WTC11 (cell line): Measurements from ENCODE around the gene THSD8. TPM values are rescaled to one million over a fixed set of nuclear protein-coding genes. Genes with fewer than 3 reads are reported as not detected.
"Not testable (repeated sequence)": the region's sequence is repeated elsewhere in the genome, so short reads cannot be mapped to it uniquely, and the experiment has no call there.

Source experiments
- ATAC-seq: fragments of 200-7000 bp; cut with Tn5 transposase; 2 replicates; pipeline ENCODE4 v1.10.0; 2021; ENCODE audit warnings: mild to moderate bottlenecking, moderate library complexity
- CTCF ChIA-PET: fragments of 300-600 bp; sonication (Branson Sonifier 250); formaldehyde crosslinking; loops from one replicate; lab custom pipeline; 2021; ENCODE audit warnings: antibody characterized with exemption; lab: Charles Lee
- POLR2A ChIA-PET: fragments of 350-600 bp; sonication (Branson Sonifier 250); formaldehyde crosslinking; loops from one replicate; lab custom pipeline; 2021; ENCODE audit warnings: antibody characterized with exemption; lab: Charles Lee
- DNase-seq: peaks from one replicate; pipeline ENCODE4 v3.0.0; 2021; ENCODE audit warnings: low spot score
- H3K27ac Mint-ChIP-seq: 2 replicates; pipeline ENCODE4 v1.8.0; 2021; ENCODE audit warnings: mixed read lengths
- H3K27me3 Mint-ChIP-seq: 2 replicates; pipeline ENCODE4 v1.8.0; 2021; ENCODE audit warnings: low read depth, mild to moderate bottlenecking, moderate library complexity, mixed read lengths
- H3K36me3 Mint-ChIP-seq: 2 replicates; pipeline ENCODE4 v1.8.0; 2021; ENCODE audit warnings: mixed read lengths
- H3K4me1 Mint-ChIP-seq: 2 replicates; pipeline ENCODE4 v1.8.0; 2022; ENCODE audit warnings: mixed read lengths
- H3K4me3 Mint-ChIP-seq: 2 replicates; pipeline ENCODE4 v1.8.0; 2021; ENCODE audit warnings: mild to moderate bottlenecking, moderate library complexity, mixed read lengths
- H3K9me3 Mint-ChIP-seq: 2 replicates; pipeline ENCODE4 v1.8.0; 2021; ENCODE audit warnings: mixed read lengths
- ELF4 ChIP-seq: sonication (generic); formaldehyde crosslinking; IDR thresholded peaks from 2 replicates; pipeline ENCODE4 v1.8.1; 2022; ENCODE audit warnings: low read depth, mild to moderate bottlenecking, moderate library complexity, missing genetic modification reagents
- ETV6 ChIP-seq: sonication (generic); formaldehyde crosslinking; IDR thresholded peaks from 2 replicates; pipeline ENCODE4 v1.8.1; 2022; ENCODE audit warnings: mild to moderate bottlenecking, missing genetic modification reagents
- GTF2I ChIP-seq: fragments of 250-450 bp; sonication (Bioruptor Pico); conservative IDR thresholded peaks from 2 replicates; pipeline ENCODE4 v1.4.0; 2021; ENCODE audit warnings: mild to moderate bottlenecking
- JUN ChIP-seq: sonication (generic); formaldehyde crosslinking; IDR thresholded peaks from 2 replicates; pipeline ENCODE4 v1.8.0; 2023; ENCODE audit warnings: mild to moderate bottlenecking, missing genetic modification reagents
- KAT7 ChIP-seq: sonication (generic); formaldehyde crosslinking; IDR thresholded peaks from 2 replicates; pipeline ENCODE4 v1.8.1; 2023; ENCODE audit warnings: missing genetic modification reagents, mild to moderate bottlenecking, borderline replicate concordance
- NFE2L1 ChIP-seq: sonication (generic); formaldehyde crosslinking; IDR thresholded peaks from 2 replicates; pipeline ENCODE4 v1.8.1; 2023; ENCODE audit warnings: missing genetic modification reagents
- NFYB ChIP-seq: sonication (generic); formaldehyde crosslinking; conservative IDR thresholded peaks from 2 replicates; pipeline ENCODE4 v1.8.0; 2022; ENCODE audit warnings: low read depth, missing genetic modification reagents
- NR1H2 ChIP-seq: sonication (generic); formaldehyde crosslinking; IDR thresholded peaks from 2 replicates; pipeline ENCODE4 v1.9.0; 2021; ENCODE audit warnings: mild to moderate bottlenecking, moderate library complexity, missing genetic modification reagents
- OVOL2 ChIP-seq: fragments of 250-450 bp; sonication (Bioruptor Pico); IDR thresholded peaks from 2 replicates; pipeline ENCODE4 v1.9.0; 2021; ENCODE audit warnings: mild to moderate bottlenecking, borderline replicate concordance
- SMAD4 ChIP-seq: sonication (generic); formaldehyde crosslinking; IDR thresholded peaks from 2 replicates; pipeline ENCODE4 v1.8.0; 2022; ENCODE audit warnings: mild to moderate bottlenecking, missing genetic modification reagents
- TEAD1 ChIP-seq: sonication (generic); formaldehyde crosslinking; IDR thresholded peaks from 2 replicates; pipeline ENCODE4 v1.8.0; 2022; ENCODE audit warnings: mild to moderate bottlenecking, missing genetic modification reagents
- TEAD4 ChIP-seq: sonication (generic); formaldehyde crosslinking; IDR thresholded peaks from 2 replicates; pipeline ENCODE4 v1.8.0; 2022; ENCODE audit warnings: mild to moderate bottlenecking, missing genetic modification reagents
- ZNF423 ChIP-seq: fragments of 250-450 bp; sonication (Bioruptor Pico); IDR thresholded peaks from 2 replicates; pipeline ENCODE4 v2.1.2; 2022; ENCODE audit warnings: mild to moderate bottlenecking, moderate library complexity
- total RNA-seq: library from RNA; stranded (reverse); gene quantifications from 3 replicates; pipeline ENCODE4 v1.2.3, GENCODE V29; 2021
- TF ChIP-seq, protein P1 (sequence below): fragments of 250-450 bp; sonication (Bioruptor Pico); conservative IDR thresholded peaks from 2 replicates; pipeline ENCODE4 v1.9.0; 2021; ENCODE audit warnings: mild to moderate bottlenecking
- TF ChIP-seq, protein P2 (sequence below): sonication (generic); formaldehyde crosslinking; IDR thresholded peaks from 2 replicates; pipeline ENCODE4 v1.8.1; 2022; ENCODE audit warnings: mild to moderate bottlenecking, moderate library complexity, missing genetic modification reagents
- TF ChIP-seq, protein P3 (sequence below): sonication (generic); formaldehyde crosslinking; IDR thresholded peaks from 2 replicates; pipeline ENCODE4 v1.8.1; 2022; ENCODE audit warnings: low read depth, missing genetic modification reagents, borderline replicate concordance
- TF ChIP-seq, protein P4 (sequence below): fragments of 250-450 bp; sonication (Bioruptor Pico); IDR thresholded peaks from 2 replicates; pipeline ENCODE4 v1.9.0; 2021; ENCODE audit warnings: mild to moderate bottlenecking
- TF ChIP-seq, protein P5 (sequence below): fragments of 250-450 bp; sonication (Bioruptor Pico); IDR thresholded peaks from 2 replicates; pipeline ENCODE4 v1.9.0; 2021; ENCODE audit warnings: mild to moderate bottlenecking
- TF ChIP-seq, protein P6 (sequence below): sonication (generic); formaldehyde crosslinking; IDR thresholded peaks from 2 replicates; pipeline ENCODE4 v1.8.1; 2022; ENCODE audit warnings: mild to moderate bottlenecking, missing genetic modification reagents, moderate library complexity, borderline replicate concordance

Gene THSD8
- total RNA-seq, 1 experiment from 2014 or later, result 30.1 TPM

DNA sequence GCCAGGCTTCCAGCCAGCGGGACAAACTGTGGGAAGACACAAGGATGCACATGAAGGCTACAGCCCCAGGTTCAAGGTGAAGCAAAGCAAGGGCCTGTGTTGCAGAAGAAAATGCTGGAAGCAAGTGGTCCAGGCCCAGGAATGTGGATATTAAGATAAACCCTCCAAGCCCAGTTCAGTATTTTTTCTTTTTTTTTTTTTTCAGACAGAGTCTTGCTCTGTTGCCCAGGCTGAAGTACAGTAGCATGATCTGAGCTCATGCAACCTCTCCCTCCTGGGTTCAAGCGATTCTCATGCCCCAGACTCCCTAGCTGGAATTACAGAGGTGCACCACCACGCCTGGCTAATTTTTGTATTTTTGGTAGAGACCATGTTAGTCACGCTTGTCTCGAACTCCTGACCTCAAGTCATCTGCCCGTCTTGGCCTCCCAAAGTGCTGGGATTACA lies 4.7 kb upstream of the THSD8 start:
- ChIA-PET POLR2A (interaction anchor here (0.6 to 1.0 kb wide), 2 partner anchors 27 to 1177 kb away, joined by 3 to 4 read pairs; no protein-coding TSS in a partner anchor), CTCF (interaction anchor here (0.6 to 14.0 kb wide), 7 partner anchors 20 to 1995 kb away, joined by 3 to 341 read pairs (median 6); no protein-coding TSS in a partner anchor)
- DNase-seq, result no peak

DNA sequence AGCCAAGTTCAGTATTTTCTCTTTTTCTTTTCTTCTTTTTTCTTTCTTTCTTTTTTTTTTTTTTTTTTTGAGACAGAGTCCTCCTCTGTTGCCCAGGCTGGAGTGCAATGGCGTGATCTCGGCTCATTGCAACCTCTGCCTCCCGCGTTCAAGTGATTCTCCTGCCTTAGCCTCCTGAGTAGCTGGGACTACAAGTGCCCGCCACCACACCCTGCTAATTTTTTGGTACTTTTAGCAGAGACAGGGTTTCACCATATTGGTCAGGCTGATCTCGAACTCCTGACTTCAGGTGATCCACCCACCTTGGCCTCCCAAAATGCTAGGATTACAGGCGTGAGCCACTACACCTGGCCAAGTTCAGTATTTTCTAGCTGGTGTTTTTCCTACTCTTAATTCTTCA lies 4.3 kb upstream of the THSD8 start:
- Mint-ChIP-seq H3K36me3 (peaks cover 19% of the 10 kb centered on the region), H3K27me3 (peaks cover 20% of the 10 kb centered on the region), H3K4me1 (peaks cover 32% of the 10 kb centered on the region)
- not testable (repeated sequence) for H3K27ac Mint-ChIP-seq, H3K4me3 Mint-ChIP-seq, H3K9me3 Mint-ChIP-seq, ATAC-seq, DNase-seq
- POLR2A ChIA-PET, result interaction anchor here (0.6 kb wide), 1 partner anchor 1176 kb away, joined by 4 read pairs; no protein-coding TSS in a partner anchor
- CTCF ChIA-PET, result interaction anchor here (0.6 to 14.0 kb wide), 7 partner anchors 20 to 1995 kb away, joined by 3 to 341 read pairs (median 6); no protein-coding TSS in a partner anchor

More for the DNA sequence above, 4.7 kb upstream of the THSD8 start:
- ATAC-seq, result no peak
- TF ChIP-seq GTF2I (CRISPR knock-in tag), result no peak
- no peak for TF ChIP-seq ELF4 (CRISPR knock-in tag)
- TF ChIP-seq, protein P1, sequence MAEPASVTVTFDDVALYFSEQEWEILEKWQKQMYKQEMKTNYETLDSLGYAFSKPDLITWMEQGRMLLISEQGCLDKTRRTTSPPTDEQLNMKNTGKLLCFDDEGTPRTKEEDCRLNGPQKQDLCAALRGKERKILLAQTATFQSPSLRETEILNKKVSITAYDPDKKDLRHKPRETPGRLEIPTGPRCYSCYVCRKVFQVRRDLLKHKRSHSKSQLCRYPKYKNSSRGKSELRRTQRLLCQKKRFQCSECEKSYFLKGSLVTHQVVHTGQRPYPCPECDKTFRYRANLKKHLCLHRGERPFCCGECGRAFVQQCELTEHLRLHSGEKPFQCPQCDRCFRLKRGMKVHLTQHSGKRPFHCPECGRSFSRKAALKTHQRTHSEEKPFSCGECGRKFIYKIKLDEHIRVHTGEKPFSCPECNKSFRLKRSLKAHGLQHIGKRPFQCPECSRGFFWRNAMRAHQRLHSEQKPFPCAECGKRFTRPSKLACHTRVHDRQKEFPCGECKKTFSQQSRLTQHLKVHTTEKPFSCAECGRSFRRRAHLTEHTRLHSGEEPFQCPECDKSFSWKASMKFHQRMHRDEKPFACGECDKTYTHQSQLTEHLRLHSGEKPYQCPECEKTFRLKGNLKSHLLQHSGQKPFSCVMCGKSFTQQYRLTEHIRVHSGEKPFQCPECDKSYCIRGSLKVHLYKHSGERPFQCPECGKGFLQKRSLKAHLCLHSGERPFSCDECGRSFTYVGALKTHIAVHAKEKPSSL, result no peak
- TF ChIP-seq, protein P2, sequence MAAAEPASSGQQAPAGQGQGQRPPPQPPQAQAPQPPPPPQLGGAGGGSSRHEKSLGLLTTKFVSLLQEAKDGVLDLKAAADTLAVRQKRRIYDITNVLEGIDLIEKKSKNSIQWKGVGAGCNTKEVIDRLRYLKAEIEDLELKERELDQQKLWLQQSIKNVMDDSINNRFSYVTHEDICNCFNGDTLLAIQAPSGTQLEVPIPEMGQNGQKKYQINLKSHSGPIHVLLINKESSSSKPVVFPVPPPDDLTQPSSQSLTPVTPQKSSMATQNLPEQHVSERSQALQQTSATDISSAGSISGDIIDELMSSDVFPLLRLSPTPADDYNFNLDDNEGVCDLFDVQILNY, result no peak
- TF ChIP-seq SMAD4 (CRISPR knock-in tag), result no peak
- TF ChIP-seq, protein P3, sequence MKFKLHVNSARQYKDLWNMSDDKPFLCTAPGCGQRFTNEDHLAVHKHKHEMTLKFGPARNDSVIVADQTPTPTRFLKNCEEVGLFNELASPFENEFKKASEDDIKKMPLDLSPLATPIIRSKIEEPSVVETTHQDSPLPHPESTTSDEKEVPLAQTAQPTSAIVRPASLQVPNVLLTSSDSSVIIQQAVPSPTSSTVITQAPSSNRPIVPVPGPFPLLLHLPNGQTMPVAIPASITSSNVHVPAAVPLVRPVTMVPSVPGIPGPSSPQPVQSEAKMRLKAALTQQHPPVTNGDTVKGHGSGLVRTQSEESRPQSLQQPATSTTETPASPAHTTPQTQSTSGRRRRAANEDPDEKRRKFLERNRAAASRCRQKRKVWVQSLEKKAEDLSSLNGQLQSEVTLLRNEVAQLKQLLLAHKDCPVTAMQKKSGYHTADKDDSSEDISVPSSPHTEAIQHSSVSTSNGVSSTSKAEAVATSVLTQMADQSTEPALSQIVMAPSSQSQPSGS (CRISPR knock-in tag), result no peak
- TF ChIP-seq, protein P4, sequence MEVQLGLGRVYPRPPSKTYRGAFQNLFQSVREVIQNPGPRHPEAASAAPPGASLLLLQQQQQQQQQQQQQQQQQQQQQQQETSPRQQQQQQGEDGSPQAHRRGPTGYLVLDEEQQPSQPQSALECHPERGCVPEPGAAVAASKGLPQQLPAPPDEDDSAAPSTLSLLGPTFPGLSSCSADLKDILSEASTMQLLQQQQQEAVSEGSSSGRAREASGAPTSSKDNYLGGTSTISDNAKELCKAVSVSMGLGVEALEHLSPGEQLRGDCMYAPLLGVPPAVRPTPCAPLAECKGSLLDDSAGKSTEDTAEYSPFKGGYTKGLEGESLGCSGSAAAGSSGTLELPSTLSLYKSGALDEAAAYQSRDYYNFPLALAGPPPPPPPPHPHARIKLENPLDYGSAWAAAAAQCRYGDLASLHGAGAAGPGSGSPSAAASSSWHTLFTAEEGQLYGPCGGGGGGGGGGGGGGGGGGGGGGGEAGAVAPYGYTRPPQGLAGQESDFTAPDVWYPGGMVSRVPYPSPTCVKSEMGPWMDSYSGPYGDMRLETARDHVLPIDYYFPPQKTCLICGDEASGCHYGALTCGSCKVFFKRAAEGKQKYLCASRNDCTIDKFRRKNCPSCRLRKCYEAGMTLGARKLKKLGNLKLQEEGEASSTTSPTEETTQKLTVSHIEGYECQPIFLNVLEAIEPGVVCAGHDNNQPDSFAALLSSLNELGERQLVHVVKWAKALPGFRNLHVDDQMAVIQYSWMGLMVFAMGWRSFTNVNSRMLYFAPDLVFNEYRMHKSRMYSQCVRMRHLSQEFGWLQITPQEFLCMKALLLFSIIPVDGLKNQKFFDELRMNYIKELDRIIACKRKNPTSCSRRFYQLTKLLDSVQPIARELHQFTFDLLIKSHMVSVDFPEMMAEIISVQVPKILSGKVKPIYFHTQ (CRISPR knock-in tag), result no peak
- TF ChIP-seq OVOL2 (CRISPR knock-in tag), result no peak
- no peak for TF ChIP-seq TEAD4 (CRISPR knock-in tag)
- TF ChIP-seq ETV6 (CRISPR knock-in tag), result no peak
- TF ChIP-seq JUN, result no peak
- TF ChIP-seq ZNF423 (CRISPR knock-in tag), result no peak
- TF ChIP-seq KAT7 (CRISPR knock-in tag), result no peak
- no peak for TF ChIP-seq NFYB (CRISPR knock-in tag)
- TF ChIP-seq, protein P5, sequence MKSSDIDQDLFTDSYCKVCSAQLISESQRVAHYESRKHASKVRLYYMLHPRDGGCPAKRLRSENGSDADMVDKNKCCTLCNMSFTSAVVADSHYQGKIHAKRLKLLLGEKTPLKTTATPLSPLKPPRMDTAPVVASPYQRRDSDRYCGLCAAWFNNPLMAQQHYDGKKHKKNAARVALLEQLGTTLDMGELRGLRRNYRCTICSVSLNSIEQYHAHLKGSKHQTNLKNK (CRISPR knock-in tag), result no peak
- no peak for TF ChIP-seq TEAD1 (CRISPR knock-in tag)
- TF ChIP-seq, protein P6, sequence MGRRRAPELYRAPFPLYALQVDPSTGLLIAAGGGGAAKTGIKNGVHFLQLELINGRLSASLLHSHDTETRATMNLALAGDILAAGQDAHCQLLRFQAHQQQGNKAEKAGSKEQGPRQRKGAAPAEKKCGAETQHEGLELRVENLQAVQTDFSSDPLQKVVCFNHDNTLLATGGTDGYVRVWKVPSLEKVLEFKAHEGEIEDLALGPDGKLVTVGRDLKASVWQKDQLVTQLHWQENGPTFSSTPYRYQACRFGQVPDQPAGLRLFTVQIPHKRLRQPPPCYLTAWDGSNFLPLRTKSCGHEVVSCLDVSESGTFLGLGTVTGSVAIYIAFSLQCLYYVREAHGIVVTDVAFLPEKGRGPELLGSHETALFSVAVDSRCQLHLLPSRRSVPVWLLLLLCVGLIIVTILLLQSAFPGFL (CRISPR knock-in tag), result no peak
- no peak for TF ChIP-seq NFE2L1 (CRISPR knock-in tag)
- no peak for TF ChIP-seq NR1H2 (CRISPR knock-in tag)
- no peak overlapping the region for H3K4me3 Mint-ChIP-seq
- H3K27ac Mint-ChIP-seq, result no peak overlapping the region
- H3K27me3 Mint-ChIP-seq, result peaks cover 22% of the 10 kb centered on the region
- peaks cover 19% of the 10 kb centered on the region for H3K36me3 Mint-ChIP-seq
- no peaks in the 10 kb centered on the region for H3K9me3 Mint-ChIP-seq
- H3K4me1 Mint-ChIP-seq, result peaks cover 28% of the 10 kb centered on the region
